Activated naive CD4-positive, alpha-beta T cell treated with anti-CD3 and anti-CD28 coated beads, Interleukin-2, amount 50 U/mL, for 24 hours (primary cell): Measurements from ENCODE around the gene LPO.

Experiments
- H3K27ac Mint-ChIP-seq: one replicate; pipeline ENCODE4 v1.8.0; 2021; ENCODE audit warnings: mild to moderate bottlenecking, mixed read lengths
- H3K27me3 Mint-ChIP-seq: one replicate; pipeline ENCODE4 v1.8.0; 2021; ENCODE audit warnings: mixed read lengths
- H3K36me3 Mint-ChIP-seq: one replicate; pipeline ENCODE4 v1.8.0; 2021; ENCODE audit warnings: mixed read lengths
- H3K4me1 Mint-ChIP-seq: one replicate; pipeline ENCODE4 v1.8.0; 2021; ENCODE audit warnings: mixed read lengths
- H3K4me3 Mint-ChIP-seq: one replicate; pipeline ENCODE4 v1.8.0; 2021; ENCODE audit warnings: mild to moderate bottlenecking, mixed read lengths
- H3K9me3 Mint-ChIP-seq: one replicate; pipeline ENCODE4 v1.8.0; 2021; ENCODE audit warnings: mixed read lengths

Gene LPO

DNA sequence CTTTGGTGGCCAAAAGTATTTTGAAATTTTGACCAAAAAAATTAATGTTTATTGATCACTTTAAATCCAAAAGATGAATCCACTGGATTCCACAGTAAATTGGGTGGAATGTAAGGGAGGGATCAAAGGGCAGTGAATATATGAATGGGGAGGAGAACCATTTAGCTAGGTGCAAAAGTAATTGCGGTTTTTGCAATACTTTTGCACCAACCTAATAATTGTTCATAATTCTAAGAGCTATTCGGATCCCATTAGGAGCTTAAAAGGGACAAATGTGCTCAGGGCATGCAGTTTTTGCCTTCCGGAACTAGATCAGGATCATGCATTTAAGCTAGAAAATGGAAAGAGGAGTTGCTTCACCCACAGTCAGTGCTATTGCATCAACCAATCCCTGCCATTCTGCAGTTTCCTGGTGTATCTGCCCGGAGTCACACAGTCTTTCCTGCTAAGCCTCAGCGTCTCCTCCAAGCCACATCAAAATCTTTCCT is at the start of gene LPO:
Gene LPO (plus strand): TSS at position 438 of the 488 bp plus-strand sequence. CDS start 4,396 bp downstream, outside the sequence.
- Mint-ChIP-seq H3K27ac (no peak within 1 kb of the TSS), H3K36me3 (no peaks in the 10 kb centered on the region), H3K4me1 (no peaks in the 10 kb centered on the region), H3K27me3 (peaks cover 16% of the 10 kb centered on the region), H3K4me3 (no peak within 1 kb of the TSS), H3K9me3 (no peaks in the 10 kb centered on the region)

DNA sequence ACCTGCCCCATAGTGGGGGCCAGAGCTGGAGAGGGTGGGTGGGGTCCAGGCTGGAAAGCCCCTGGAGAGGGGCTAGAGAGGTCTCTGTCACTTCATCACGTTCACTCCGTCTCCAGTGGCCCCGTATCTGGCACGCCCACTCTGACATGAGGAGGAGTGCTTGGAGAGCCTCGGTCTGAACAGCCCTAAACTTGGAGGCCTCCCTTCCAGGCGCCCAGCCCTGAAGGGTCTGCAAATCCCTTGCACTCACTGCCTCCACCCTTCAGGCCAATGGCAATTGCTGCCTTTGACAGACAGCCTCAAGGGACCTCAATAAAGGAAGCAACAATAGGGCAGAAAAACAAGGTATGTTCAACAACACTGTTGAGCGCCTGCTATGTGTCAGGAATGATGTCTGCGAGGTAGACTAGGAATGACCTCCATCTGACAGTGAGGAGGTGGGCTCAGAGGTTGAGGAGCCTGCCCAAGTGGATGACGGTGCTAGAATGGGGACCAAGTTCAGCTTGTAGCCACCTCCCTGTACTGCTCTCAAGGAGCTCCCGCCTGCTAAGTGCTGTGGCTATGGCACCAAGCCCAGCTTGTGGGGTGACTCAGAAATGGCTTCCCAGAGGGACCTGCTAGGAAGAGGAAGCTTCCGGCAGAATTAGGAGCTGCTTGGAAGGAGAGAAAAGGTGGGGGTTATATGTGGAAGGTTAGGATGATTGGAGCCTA is 48.8 kb upstream of the LPO start:
- H3K27me3 Mint-ChIP-seq = peaks cover 2% of the 10 kb centered on the region
- no peak overlapping the region for H3K4me3 Mint-ChIP-seq
- no peaks in the 10 kb centered on the region for H3K36me3 Mint-ChIP-seq
- no peak overlapping the region for H3K27ac Mint-ChIP-seq
- H3K9me3 Mint-ChIP-seq = no peaks in the 10 kb centered on the region
- no peaks in the 10 kb centered on the region for H3K4me1 Mint-ChIP-seq

- Mint-ChIP-seq H3K27me3 (peaks cover 2% of the 10 kb centered on the region), H3K36me3 (no peaks in the 10 kb centered on the region), H3K27ac (no peak overlapping the region), H3K4me1 (no peaks in the 10 kb centered on the region), H3K9me3 (no peaks in the 10 kb centered on the region), H3K4me3 (no peak overlapping the region)
Observed at GRCh38 chr17:58191241-58191896, 47.0 kb upstream of the LPO start.

- no peaks in the 10 kb centered on the region for H3K9me3 Mint-ChIP-seq
- H3K27ac Mint-ChIP-seq = no peak within 1 kb of the TSS
- no peaks in the 10 kb centered on the region for H3K4me1 Mint-ChIP-seq
- no peak within 1 kb of the TSS for H3K4me3 Mint-ChIP-seq
- H3K36me3 Mint-ChIP-seq = no peaks in the 10 kb centered on the region
- peaks cover 2% of the 10 kb centered on the region for H3K27me3 Mint-ChIP-seq
Observed at GRCh38 chr17:58192612-58193011, 45.8 kb upstream of the LPO start, which contains the start of gene EPX. Gene EPX, plus strand, starts transcription at chr17:58192726. Its CDS starts 121 bp downstream, at chr17:58192847.

GRCh38 chr17:58193641-58194255 is 44.6 kb upstream of the LPO start:
- no peaks in the 10 kb centered on the region for H3K36me3 Mint-ChIP-seq
- no peaks in the 10 kb centered on the region for H3K4me1 Mint-ChIP-seq
- H3K27me3 Mint-ChIP-seq = peaks cover 2% of the 10 kb centered on the region
- H3K27ac Mint-ChIP-seq = no peak overlapping the region
- H3K9me3 Mint-ChIP-seq = no peaks in the 10 kb centered on the region
- H3K4me3 Mint-ChIP-seq = no peak overlapping the region

GRCh38 chr17:58195518-58196123 is 42.8 kb upstream of the LPO start:
- Mint-ChIP-seq H3K9me3 (no peaks in the 10 kb centered on the region), H3K27ac (no peak overlapping the region), H3K27me3 (no peaks in the 10 kb centered on the region), H3K36me3 (no peaks in the 10 kb centered on the region), H3K4me3 (no peak overlapping the region), H3K4me1 (peaks cover 4% of the 10 kb centered on the region)

- H3K4me3 Mint-ChIP-seq = no peak overlapping the region
- no peaks in the 10 kb centered on the region for H3K9me3 Mint-ChIP-seq
- peaks cover 4% of the 10 kb centered on the region for H3K4me1 Mint-ChIP-seq
- H3K27me3 Mint-ChIP-seq = no peaks in the 10 kb centered on the region
- H3K36me3 Mint-ChIP-seq = no peaks in the 10 kb centered on the region
- no peak overlapping the region for H3K27ac Mint-ChIP-seq
Observed at GRCh38 chr17:58196610-58197009, 41.8 kb upstream of the LPO start.

DNA sequence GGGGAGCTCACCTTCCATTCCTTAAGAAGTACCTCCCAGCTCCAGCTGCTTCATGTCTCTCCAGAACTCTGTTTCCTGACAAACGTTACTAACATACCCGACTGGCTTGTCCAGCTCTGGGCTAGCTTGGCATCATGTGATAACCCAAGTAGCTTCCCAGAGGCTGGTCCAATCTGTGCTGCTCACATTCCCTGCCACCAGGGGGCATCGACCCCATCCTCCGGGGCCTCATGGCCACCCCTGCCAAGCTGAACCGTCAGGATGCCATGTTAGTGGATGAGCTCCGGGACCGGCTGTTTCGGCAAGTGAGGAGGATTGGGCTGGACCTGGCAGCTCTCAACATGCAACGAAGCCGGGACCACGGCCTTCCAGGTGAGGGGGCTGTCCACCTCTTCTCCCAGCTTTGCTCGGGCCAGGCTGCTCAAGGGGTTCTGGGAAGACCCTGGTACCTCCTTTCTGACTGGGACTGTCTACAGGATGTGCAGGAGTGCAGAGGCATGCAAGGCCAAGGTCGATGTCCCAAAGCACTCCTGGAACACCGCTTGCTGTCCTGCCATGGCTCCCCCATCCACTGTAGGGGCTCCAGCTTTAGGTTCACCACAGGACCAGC is 38.3 kb upstream of the LPO start:
- Mint-ChIP-seq H3K27ac (peak overlapping the region; percentile 59), H3K27me3 (no peaks in the 10 kb centered on the region), H3K4me3 (no peak overlapping the region), H3K36me3 (peaks cover under 1% of the 10 kb centered on the region), H3K9me3 (no peaks in the 10 kb centered on the region), H3K4me1 (peaks cover 4% of the 10 kb centered on the region)

DNA sequence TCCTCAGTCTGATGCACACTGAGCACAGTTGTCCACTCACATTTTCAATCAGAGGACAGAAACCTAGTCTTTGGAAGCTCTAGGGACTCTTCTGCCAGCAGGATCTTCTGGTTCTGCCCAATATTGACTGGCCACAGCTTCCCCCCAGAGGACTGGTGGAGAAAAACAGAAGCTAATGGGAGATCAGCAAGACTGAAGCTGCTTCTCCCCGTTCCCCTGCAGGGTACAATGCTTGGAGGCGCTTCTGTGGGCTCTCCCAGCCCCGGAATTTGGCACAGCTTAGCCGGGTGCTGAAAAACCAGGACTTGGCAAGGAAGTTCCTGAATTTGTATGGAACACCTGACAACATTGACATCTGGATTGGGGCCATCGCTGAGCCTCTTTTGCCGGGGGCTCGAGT is 35.5 kb upstream of the LPO start:
- no peak overlapping the region for H3K27ac Mint-ChIP-seq
- H3K36me3 Mint-ChIP-seq = peaks cover 2% of the 10 kb centered on the region
- no peaks in the 10 kb centered on the region for H3K27me3 Mint-ChIP-seq
- no peaks in the 10 kb centered on the region for H3K9me3 Mint-ChIP-seq
- peaks cover 4% of the 10 kb centered on the region for H3K4me1 Mint-ChIP-seq
- no peak overlapping the region for H3K4me3 Mint-ChIP-seq

GRCh38 chr17:58204796-58205195 is 33.6 kb upstream of the LPO start:
- H3K4me3 Mint-ChIP-seq = no peak overlapping the region
- no peak overlapping the region for H3K27ac Mint-ChIP-seq
- peaks cover 4% of the 10 kb centered on the region for H3K4me1 Mint-ChIP-seq
- peaks cover 4% of the 10 kb centered on the region for H3K36me3 Mint-ChIP-seq
- no peaks in the 10 kb centered on the region for H3K27me3 Mint-ChIP-seq
- no peaks in the 10 kb centered on the region for H3K9me3 Mint-ChIP-seq

- Mint-ChIP-seq H3K9me3 (no peaks in the 10 kb centered on the region), H3K36me3 (peaks cover 8% of the 10 kb centered on the region), H3K27ac (no peak overlapping the region), H3K4me3 (no peak overlapping the region), H3K27me3 (no peaks in the 10 kb centered on the region), H3K4me1 (no peaks in the 10 kb centered on the region)
Observed at GRCh38 chr17:58205936-58206335, 32.4 kb upstream of the LPO start.

GRCh38 chr17:58207451-58207850 is 30.9 kb upstream of the LPO start:
- Mint-ChIP-seq H3K36me3 (peaks cover 8% of the 10 kb centered on the region), H3K27ac (no peak overlapping the region), H3K9me3 (no peaks in the 10 kb centered on the region), H3K27me3 (no peaks in the 10 kb centered on the region), H3K4me3 (no peak overlapping the region), H3K4me1 (no peaks in the 10 kb centered on the region)

GRCh38 chr17:58208344-58208743 is 30.0 kb upstream of the LPO start:
- Mint-ChIP-seq H3K9me3 (no peaks in the 10 kb centered on the region), H3K36me3 (peaks cover 8% of the 10 kb centered on the region), H3K4me1 (no peaks in the 10 kb centered on the region), H3K27ac (no peak overlapping the region), H3K27me3 (no peaks in the 10 kb centered on the region), H3K4me3 (no peak overlapping the region)

DNA sequence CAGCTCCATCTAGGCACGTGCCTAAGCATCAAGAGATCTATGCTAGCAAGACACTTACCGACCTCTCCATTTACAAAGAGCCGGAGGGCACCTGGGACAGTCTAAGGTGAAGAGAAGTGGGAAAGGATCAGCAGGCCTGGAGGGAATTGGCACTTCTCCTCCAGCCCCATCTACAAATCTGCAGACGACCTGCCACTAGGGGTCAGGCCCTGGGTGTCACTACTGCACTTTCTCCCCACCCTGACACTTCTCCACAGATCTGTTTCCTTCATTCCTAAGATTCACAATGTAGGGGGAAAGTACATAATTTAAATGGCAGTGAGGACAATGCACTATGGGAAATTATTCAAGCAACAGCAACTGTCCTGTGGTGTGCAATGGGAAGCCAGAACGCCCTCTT is 27.5 kb upstream of the LPO start:
- Mint-ChIP-seq H3K36me3 (peaks cover 8% of the 10 kb centered on the region), H3K4me1 (no peaks in the 10 kb centered on the region), H3K4me3 (no peak overlapping the region), H3K9me3 (no peaks in the 10 kb centered on the region), H3K27ac (no peak overlapping the region), H3K27me3 (no peaks in the 10 kb centered on the region)

DNA sequence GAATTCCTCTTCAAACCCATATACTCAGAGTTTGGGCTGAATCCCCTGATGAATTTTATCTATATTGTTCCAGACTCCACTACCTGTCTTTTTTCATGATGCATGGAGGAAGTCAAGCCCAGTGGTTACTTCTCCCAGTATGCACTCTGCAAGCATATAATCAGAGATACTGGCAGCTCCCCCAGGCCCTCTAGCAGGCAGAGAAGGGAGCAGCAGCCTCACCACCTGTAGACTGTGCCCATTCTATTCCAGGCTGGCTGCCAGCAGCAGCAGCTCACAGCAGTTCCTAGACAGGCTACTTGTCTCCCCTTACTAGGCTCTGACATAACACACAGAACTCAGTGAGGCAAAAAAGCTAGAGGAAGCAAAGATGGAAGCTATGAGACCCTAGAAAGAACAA is 22.7 kb upstream of the LPO start:
- Mint-ChIP-seq H3K4me1 (peaks cover 21% of the 10 kb centered on the region), H3K36me3 (peaks cover 2% of the 10 kb centered on the region), H3K4me3 (no peak overlapping the region), H3K27me3 (no peaks in the 10 kb centered on the region), H3K9me3 (no peaks in the 10 kb centered on the region), H3K27ac (no peak overlapping the region)
